A673 (cell line): ENCODE data around the gene FMO2. TPM values are rescaled to one million over a fixed set of nuclear protein-coding genes. Genes with fewer than 3 reads are reported as not detected.

Experiments
- BruUV-seq: library from RNA; stranded (reverse); fragments of 400-500 nt; replicated peaks from 2 replicates; lab custom pipeline; 2021; lab: Mats Ljungman, UMichigan
- CTCF ChIA-PET: fragments of 300-600 bp; sonication (Branson Sonifier 250); formaldehyde crosslinking; loops from one replicate; lab custom pipeline; 2022; ENCODE audit warnings: antibody characterized with exemption; lab: Charles Lee
- POLR2A ChIA-PET: fragments of 300-600 bp; sonication (Branson Sonifier 250); formaldehyde crosslinking; loops from one replicate; lab custom pipeline; 2022; ENCODE audit warnings: antibody characterized with exemption; ENCODE audit not compliant: low non-redundant PET; lab: Charles Lee
- DNase-seq: peaks from one replicate; pipeline ENCODE4 v3.0.0-alpha.2; 2015; ENCODE audit warnings: low spot score
- H3K27ac ChIP-seq: fragments of 200-600 bp; sonication (generic); 2 replicates; pipeline ENCODE4 v1.5.1; 2016; ENCODE audit warnings: mixed run types, low read depth, mild to moderate bottlenecking, mixed read lengths, antibody characterized with exemption, low read length; ENCODE audit not compliant: poor library complexity, severe bottlenecking
- H3K27me3 ChIP-seq: fragments of 200-600 bp; sonication (generic); replicated peaks from 2 replicates; pipeline ENCODE4 v1.6.1; 2017; ENCODE audit warnings: mixed run types, low read depth, mild to moderate bottlenecking, mixed read lengths, antibody characterized with exemption, low read length; ENCODE audit not compliant: insufficient read depth, poor library complexity
- H3K36me3 ChIP-seq: fragments of 200-600 bp; sonication (generic); 2 replicates; pipeline ENCODE4 v1.6.1; 2016; ENCODE audit warnings: mixed run types, mild to moderate bottlenecking, mixed read lengths, antibody characterized with exemption, low read length; ENCODE audit not compliant: insufficient read depth, poor library complexity, severe bottlenecking
- H3K4me1 ChIP-seq: fragments of 200-600 bp; sonication (generic); 2 replicates; pipeline ENCODE4 v1.6.1; 2017; ENCODE audit warnings: mixed run types, mild to moderate bottlenecking, mixed read lengths, antibody characterized with exemption, low read length; ENCODE audit not compliant: insufficient read depth, poor library complexity, severe bottlenecking
- H3K4me3 ChIP-seq: fragments of 200-600 bp; sonication (generic); 2 replicates; pipeline ENCODE4 v1.5.1; 2016; ENCODE audit warnings: low read depth, mixed run types, mild to moderate bottlenecking, mixed read lengths, low read length; ENCODE audit not compliant: poor library complexity, severe bottlenecking
- H3K9me3 ChIP-seq: fragments of 200-600 bp; sonication (generic); 2 replicates; pipeline ENCODE4 v1.6.1; 2016; ENCODE audit warnings: mixed run types, low read depth, mild to moderate bottlenecking, mixed read lengths, antibody characterized with exemption, low read length; ENCODE audit not compliant: poor library complexity, severe bottlenecking
- EZH2 ChIP-seq: fragments of 200-600 bp; sonication (generic); IDR thresholded peaks from 2 replicates; pipeline ENCODE4 v1.6.1; 2017; ENCODE audit warnings: borderline replicate concordance, low read depth, mild to moderate bottlenecking, mixed read lengths, antibody characterized with exemption, low read length; ENCODE audit not compliant: poor library complexity, severe bottlenecking
- intact Hi-C: fragments of 100-400 bp; cut with micrococcal nuclease; formaldehyde crosslinking; loops from one replicate; pipeline ENCODE4 v1.10.0; 2022; ENCODE audit not compliant: unreplicated experiment
- total RNA-seq: library from RNA; stranded (reverse); gene quantifications from 2 replicates; pipeline ENCODE4 v1.2.3, GENCODE V29; 2021
- TF ChIP-seq, protein P1 (sequence below): fragments of 300-800, 200-600 bp; sonication (generic); conservative IDR thresholded peaks from 2 replicates; pipeline ENCODE4 v1.5.1; 2017; ENCODE audit warnings: low read depth, mild to moderate bottlenecking, antibody characterized with exemption, low read length, moderate library complexity, mixed read lengths

FMO2 gene
- total RNA-seq, 1 experiment from 2014 or later: not detected

DNA sequence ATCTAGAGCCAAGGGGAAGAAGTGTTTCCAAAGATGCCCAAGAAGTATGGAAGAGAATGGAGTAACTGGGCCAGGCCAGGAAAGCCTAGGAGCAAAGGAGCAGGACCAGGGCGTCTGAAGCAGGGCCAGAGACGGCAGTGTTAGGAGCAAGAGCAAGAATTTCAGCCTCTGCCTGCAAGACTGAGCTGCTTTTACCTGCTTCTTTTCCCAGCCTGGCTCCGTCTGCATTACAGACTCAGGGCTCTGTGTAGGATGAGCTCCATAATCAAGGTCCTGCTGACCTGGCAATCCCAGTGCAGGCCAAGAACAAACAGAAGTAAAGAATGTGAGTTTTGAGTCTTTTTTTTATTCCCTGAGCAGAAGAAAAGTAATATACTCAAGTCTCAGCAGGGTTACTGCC lies 73.3 kb downstream of the FMO2 start:
- Histone ChIP-seq H3K9me3 (no peaks in the 10 kb centered on the region), H3K27ac (no peak overlapping the region), H3K36me3 (no peaks in the 10 kb centered on the region), H3K4me3 (no peak overlapping the region), H3K27me3 (no peaks in the 10 kb centered on the region), H3K4me1 (no peaks in the 10 kb centered on the region)
- POLR2A ChIA-PET: no interaction called here
- no TSS peak for BruUV-seq
- intact Hi-C loops: no loop called here
- TF ChIP-seq, protein P1, sequence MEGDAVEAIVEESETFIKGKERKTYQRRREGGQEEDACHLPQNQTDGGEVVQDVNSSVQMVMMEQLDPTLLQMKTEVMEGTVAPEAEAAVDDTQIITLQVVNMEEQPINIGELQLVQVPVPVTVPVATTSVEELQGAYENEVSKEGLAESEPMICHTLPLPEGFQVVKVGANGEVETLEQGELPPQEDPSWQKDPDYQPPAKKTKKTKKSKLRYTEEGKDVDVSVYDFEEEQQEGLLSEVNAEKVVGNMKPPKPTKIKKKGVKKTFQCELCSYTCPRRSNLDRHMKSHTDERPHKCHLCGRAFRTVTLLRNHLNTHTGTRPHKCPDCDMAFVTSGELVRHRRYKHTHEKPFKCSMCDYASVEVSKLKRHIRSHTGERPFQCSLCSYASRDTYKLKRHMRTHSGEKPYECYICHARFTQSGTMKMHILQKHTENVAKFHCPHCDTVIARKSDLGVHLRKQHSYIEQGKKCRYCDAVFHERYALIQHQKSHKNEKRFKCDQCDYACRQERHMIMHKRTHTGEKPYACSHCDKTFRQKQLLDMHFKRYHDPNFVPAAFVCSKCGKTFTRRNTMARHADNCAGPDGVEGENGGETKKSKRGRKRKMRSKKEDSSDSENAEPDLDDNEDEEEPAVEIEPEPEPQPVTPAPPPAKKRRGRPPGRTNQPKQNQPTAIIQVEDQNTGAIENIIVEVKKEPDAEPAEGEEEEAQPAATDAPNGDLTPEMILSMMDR: no peak
- no peak for TF ChIP-seq EZH2
- CTCF ChIA-PET: no interaction called here
- DNase-seq: no peak

DNA sequence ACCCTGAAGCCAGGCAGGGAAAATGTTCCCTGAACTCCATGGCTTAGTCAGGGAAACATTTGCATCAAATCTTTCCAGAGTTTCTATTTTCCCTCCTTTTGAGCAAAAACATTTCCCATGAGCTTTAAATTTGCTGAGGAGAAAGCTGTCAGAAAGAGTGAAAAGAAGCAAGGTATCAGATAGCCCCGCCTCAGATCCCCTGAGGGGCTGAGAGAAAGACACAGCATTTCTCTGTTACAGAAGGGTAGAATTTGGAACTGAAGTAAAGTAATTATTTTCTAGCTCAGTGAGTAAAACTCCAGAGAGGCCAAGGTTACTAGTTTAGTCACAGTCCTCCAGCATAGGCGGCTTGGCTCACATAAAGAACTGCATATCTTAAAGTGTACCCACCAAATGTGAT lies 73.8 kb downstream of the FMO2 start:
- BruUV-seq: no TSS peak
- CTCF ChIA-PET: no interaction called here
- H3K27ac ChIP-seq: no peak overlapping the region
- H3K36me3 ChIP-seq: no peaks in the 10 kb centered on the region
- no peaks in the 10 kb centered on the region for H3K9me3 ChIP-seq
- TF ChIP-seq EZH2: no peak
- TF ChIP-seq, protein P1: no peak
- no peak overlapping the region for H3K4me3 ChIP-seq
- no peaks in the 10 kb centered on the region for H3K4me1 ChIP-seq
- DNase-seq: no peak
- POLR2A ChIA-PET: no interaction called here
- intact Hi-C loops: no loop called here
- no peaks in the 10 kb centered on the region for H3K27me3 ChIP-seq

Other genes with a start within 250 kb of the FMO2 start
- not detected in 2 replicates for gene MROH9, start 249.8 kb upstream of the FMO2 start, total RNA-seq
- not detected in 2 replicates for gene FMO3, start 94.4 kb upstream of the FMO2 start, total RNA-seq
- gene FMO1, start 63.2 kb downstream of the FMO2 start, total RNA-seq: not detected in 2 replicates
- 0.56 and 2.1 TPM in 2 replicates for gene FMO4, start 128.9 kb downstream of the FMO2 start, total RNA-seq